Body of pancreas (tissue), 4 donors: ENCODE results near the gene XRCC4. TPM values are rescaled to one million over a fixed set of nuclear protein-coding genes. Genes with fewer than 3 reads are reported as not detected.

Source experiments
- ATAC-seq: fragments of 150-250 bp; one replicate; pipeline ENCODE4 v1.9.1; 2016
- DNase-seq, 4 donors: peaks; one replicate each; pipeline ENCODE4 v3.0.0-alpha.2; 2019
- H3K27ac ChIP-seq, 4 donors: fragments of 200-600 bp; sonication (generic); 1 replicate in 3 of 4; 2 replicates in 1 of 4; pipeline versions ENCODE4 v1.5.1 to v1.6.1; 2016 to 2019; ENCODE audit warnings: mild to moderate bottlenecking in 1 of 4, mixed read lengths in 1 of 4, moderate library complexity in 1 of 4
- H3K27me3 ChIP-seq, 2 donors: fragments of 200-600 bp; sonication (generic); one replicate each; pipeline ENCODE4 v1.6.0; 2016; ENCODE audit warnings: mild to moderate bottlenecking in 1 of 2
- H3K36me3 ChIP-seq, 2 donors: fragments of 200-600 bp; sonication (generic); replicated peaks in 1 of 2; 2 replicates each; pipeline ENCODE4 v1.5.1; 2016; ENCODE audit warnings: low read depth in 2 of 2; ENCODE audit not compliant: insufficient read depth in 1 of 2
- H3K4me1 ChIP-seq: fragments of 200-600 bp; sonication (generic); one replicate; pipeline ENCODE4 v1.6.0; 2016
- H3K4me3 ChIP-seq, 2 donors: fragments of 200-600 bp; sonication (generic); 1 replicate in 1 of 2; 2 replicates in 1 of 2; pipeline ENCODE4 v1.5.1; 2016 to 2019
- H3K9me3 ChIP-seq, 3 donors: fragments of 200-600 bp; sonication (generic); 1 replicate in 2 of 3; 2 replicates in 1 of 3; pipeline ENCODE4 v1.5.1; 2016
- CTCF ChIP-seq, 7 experiments: fragments of 450-650 bp in 4 of 7; fragments of 200-600 bp in 3 of 7; sonication (generic) in 3 of 7; IDR thresholded peaks; one replicate each; pipeline ENCODE4 v1.5.1; 2016 to 2019; ENCODE audit warnings: antibody characterized with exemption in 7 of 7
- POLR2A ChIP-seq, 3 donors: fragments of 450-650 bp; IDR thresholded peaks; one replicate each; pipeline ENCODE4 v1.6.1; 2016; ENCODE audit warnings: antibody characterized with exemption in 3 of 3, mild to moderate bottlenecking in 2 of 3
- WGBS, 2 donors: methylation state at CpG; one replicate each; pipeline ENCODE4 v1.1.5; 2017; 5-methylcytosine and 5-hydroxymethylcytosine counted together
- intact Hi-C: fragments of 100-400 bp; cut with DNase I; formaldehyde crosslinking; loops from one replicate; pipeline ENCODE4 v1.15.1; 2023
- total RNA-seq, 2 donors: library from RNA; depleted of rRNA; stranded (reverse); fragments of >200 nt; gene quantifications; one replicate each; pipeline ENCODE4 v1.1.0, GENCODE V29; 2016

XRCC4 gene
- total RNA-seq, 2 donors from 2014 or later = 0.99 to 4.4 TPM

DNA sequence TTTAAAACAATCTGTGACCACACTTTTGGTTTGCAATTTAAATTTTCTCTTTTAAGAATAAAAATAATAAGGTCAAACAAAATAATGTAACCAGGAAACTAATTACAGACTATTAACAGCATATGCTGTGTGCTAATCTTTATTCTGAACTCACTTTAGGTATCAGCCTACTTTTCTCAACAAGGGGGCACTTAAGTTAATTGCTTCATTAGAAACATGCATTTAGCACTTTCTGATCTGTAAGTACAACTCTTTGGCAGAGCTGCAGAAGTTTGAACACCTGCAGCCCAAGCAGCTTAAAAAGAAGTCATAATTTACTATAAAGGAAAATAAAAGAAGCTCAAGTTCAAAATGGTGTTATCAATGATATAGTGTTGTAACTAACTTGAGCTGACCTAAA lies 21.7 kb downstream of the XRCC4 start:
- no peak overlapping the region for H3K4me3 ChIP-seq
- H3K27me3 ChIP-seq = no peaks in the 10 kb centered on the region
- ATAC-seq = no peak
- no peak overlapping the region for H3K27ac ChIP-seq
- intact Hi-C loops = no loop called here
- TF ChIP-seq POLR2A (IDR thresholded peaks at IDR 0.05) = no peak
- no peak for TF ChIP-seq CTCF (IDR thresholded peaks at IDR 0.05)
- H3K4me1 ChIP-seq = peaks cover 10% of the 10 kb centered on the region
- H3K9me3 ChIP-seq = no peaks in the 10 kb centered on the region
- no peaks in the 10 kb centered on the region for H3K36me3 ChIP-seq
- DNase-seq = no peak

DNA sequence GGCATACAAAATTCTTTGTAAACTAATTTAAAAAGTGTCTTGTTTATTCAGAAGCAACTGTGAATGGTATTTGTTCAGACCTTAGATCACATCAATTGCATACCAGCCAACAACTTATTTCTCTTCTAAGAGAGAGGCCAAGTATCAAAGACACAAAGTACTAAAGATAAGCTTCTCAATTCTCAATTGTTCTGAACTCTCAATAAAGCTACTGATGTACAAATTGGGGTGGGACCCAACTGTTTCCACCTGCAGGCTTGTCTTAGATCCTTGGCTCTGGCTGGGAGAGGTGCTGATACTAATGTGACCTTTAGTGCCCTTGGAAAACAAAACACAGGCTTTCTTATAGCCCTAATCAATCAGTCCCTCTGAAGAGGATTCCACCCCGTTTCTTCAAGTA lies 22.1 kb downstream of the XRCC4 start:
- H3K4me1 ChIP-seq = peaks cover 10% of the 10 kb centered on the region
- WGBS, 2 donors = 70% methylated on average over 1 of the region's 1 CpG
- no peaks in the 10 kb centered on the region for H3K27me3 ChIP-seq
- H3K9me3 ChIP-seq = no peaks in the 10 kb centered on the region
- TF ChIP-seq CTCF (IDR thresholded peaks at IDR 0.05) (no peak), POLR2A (IDR thresholded peaks at IDR 0.05) (no peak)
- H3K4me3 ChIP-seq = no peak overlapping the region
- ATAC-seq = no peak
- H3K27ac ChIP-seq = no peak overlapping the region
- H3K36me3 ChIP-seq = no peaks in the 10 kb centered on the region
- intact Hi-C loops = no loop called here
- DNase-seq = no peak

- no peak for TF ChIP-seq POLR2A (IDR thresholded peaks at IDR 0.05)
- no peak for TF ChIP-seq CTCF (IDR thresholded peaks at IDR 0.05)
Measured at GRCh38 chr5:83101514-83101913, 24.2 kb downstream of the XRCC4 start.

GRCh38 chr5:83102364-83102980 lies 25.1 kb downstream of the XRCC4 start:
- DNase-seq = no peak
- Histone ChIP-seq H3K4me3 (no peak overlapping the region), H3K27me3 (no peaks in the 10 kb centered on the region), H3K4me1 (peaks cover 9% of the 10 kb centered on the region), H3K36me3 (no peaks in the 10 kb centered on the region), H3K9me3 (no peaks in the 10 kb centered on the region), H3K27ac (no peak overlapping the region)
- intact Hi-C loops = no loop called here
- no peak for ATAC-seq
- TF ChIP-seq POLR2A (IDR thresholded peaks at IDR 0.05) (no peak), CTCF (IDR thresholded peaks at IDR 0.05) (no peak)

More at GRCh38 chr5:83101514-83101913, 24.2 kb downstream of the XRCC4 start:
- Histone ChIP-seq H3K27ac (no peak overlapping the region), H3K27me3 (no peaks in the 10 kb centered on the region), H3K36me3 (no peaks in the 10 kb centered on the region), H3K4me1 (peaks cover 10% of the 10 kb centered on the region), H3K9me3 (no peaks in the 10 kb centered on the region), H3K4me3 (no peak overlapping the region)
- 88 to 97% methylated on average over 1 of the region's 1 CpG for WGBS, 2 donors
- intact Hi-C loops = no loop called here
- ATAC-seq (no peak), DNase-seq (no peak)

GRCh38 chr5:83104021-83104420 lies 26.7 kb downstream of the XRCC4 start:
- intact Hi-C loops = no loop called here
- no peak for TF ChIP-seq CTCF (IDR thresholded peaks at IDR 0.05)
- TF ChIP-seq POLR2A (IDR thresholded peaks at IDR 0.05) = no peak
- no peak for DNase-seq
- Histone ChIP-seq H3K9me3 (no peaks in the 10 kb centered on the region), H3K4me1 (no peaks in the 10 kb centered on the region), H3K27me3 (no peaks in the 10 kb centered on the region), H3K36me3 (no peaks in the 10 kb centered on the region), H3K4me3 (no peak overlapping the region), H3K27ac (no peak overlapping the region)
- ATAC-seq = no peak
